Forelimb muscle (tissue), 1 donor: Measurements from ENCODE around the gene ZBTB7B. TPM values are rescaled to one million over a fixed set of nuclear protein-coding genes. Genes with fewer than 3 reads are reported as not detected.

Experiments
- DNase-seq: peaks from one replicate; pipeline ENCODE4 v3.0.0-alpha.2; 2013; ENCODE audit warnings: low read depth
- polyA plus RNA-seq: library from polyadenylated mRNA; unstranded; fragments of 120-200 nt; gene quantifications from one replicate; pipeline ENCODE4 v1.2.1, GENCODE V29; 2013; ENCODE audit not compliant: insufficient read length

Gene ZBTB7B
- 11.4 TPM for polyA plus RNA-seq

GRCh38 chr1:155002464-155003226 lies at the start of gene ZBTB7B:
TSS of gene ZBTB7B (plus strand) at chr1:155002802. CDS start at chr1:155014661, 11,859 bp downstream.
- DNase-seq = no peak

GRCh38 chr1:154953611-154954038 lies 49.0 kb upstream of the ZBTB7B start:
- DNase-seq = no peak

- no peak for DNase-seq
Measured at GRCh38 chr1:154954541-154954940, 48.1 kb upstream of the ZBTB7B start.

GRCh38 chr1:154955039-154955717 lies 47.4 kb upstream of the ZBTB7B start:
- DNase-seq = no peak

- peak; percentile 94 for DNase-seq
Measured at GRCh38 chr1:154955718-154956543, 46.7 kb upstream of the ZBTB7B start, which contains the start of gene PBXIP1. TSS of gene PBXIP1 (minus strand) at chr1:154956099. CDS start at chr1:154953721, 2,378 bp downstream.

- DNase-seq = no peak
Measured at GRCh38 chr1:154956544-154956941, 46.1 kb upstream of the ZBTB7B start.

GRCh38 chr1:154957091-154957657 lies 45.4 kb upstream of the ZBTB7B start:
- no peak for DNase-seq

GRCh38 chr1:154958036-154958435 lies 44.6 kb upstream of the ZBTB7B start:
- DNase-seq = no peak

GRCh38 chr1:154958681-154959425 lies 43.7 kb upstream of the ZBTB7B start:
- no peak for DNase-seq

- no peak for DNase-seq
Measured at GRCh38 chr1:154959426-154959780, 43.2 kb upstream of the ZBTB7B start.

GRCh38 chr1:154960446-154961136 lies 42.0 kb upstream of the ZBTB7B start:
- DNase-seq = no peak

- DNase-seq = no peak
Measured at GRCh38 chr1:154961207-154962155, 41.1 kb upstream of the ZBTB7B start, which contains the start of gene PYGO2. TSS of gene PYGO2 (minus strand) at chr1:154961782. CDS start at chr1:154961576, 206 bp downstream.

- no peak for DNase-seq
Measured at GRCh38 chr1:154962156-154962749, 40.3 kb upstream of the ZBTB7B start.

GRCh38 chr1:154962795-154963330 lies 39.7 kb upstream of the ZBTB7B start:
- DNase-seq = no peak

- DNase-seq = no peak
Measured at GRCh38 chr1:154963643-154964042, 39.0 kb upstream of the ZBTB7B start.

- no peak for DNase-seq
Measured at GRCh38 chr1:154964359-154964758, 38.2 kb upstream of the ZBTB7B start.

- DNase-seq = no peak
Measured at GRCh38 chr1:154966111-154966510, 36.5 kb upstream of the ZBTB7B start.

GRCh38 chr1:154967331-154967950 lies 35.2 kb upstream of the ZBTB7B start:
- DNase-seq = no peak
